B cell (primary cell): ENCODE data around the gene DDX60.

Source experiments
- EZH2 ChIP-seq: IDR thresholded peaks from 2 replicates; pipeline ENCODE4 v1.6.1; 2012; ENCODE audit warnings: borderline replicate concordance, low read depth, mild to moderate bottlenecking, moderate library complexity, low read length; ENCODE audit not compliant: insufficient read depth, poor library complexity, severe bottlenecking
- TF ChIP-seq, protein P1 (sequence below): fragments of 200-600 bp; IDR thresholded peaks from one replicate; pipeline ENCODE4 v1.8.0; 2022; ENCODE audit warnings: antibody characterized with exemption, mild to moderate bottlenecking

DNA sequence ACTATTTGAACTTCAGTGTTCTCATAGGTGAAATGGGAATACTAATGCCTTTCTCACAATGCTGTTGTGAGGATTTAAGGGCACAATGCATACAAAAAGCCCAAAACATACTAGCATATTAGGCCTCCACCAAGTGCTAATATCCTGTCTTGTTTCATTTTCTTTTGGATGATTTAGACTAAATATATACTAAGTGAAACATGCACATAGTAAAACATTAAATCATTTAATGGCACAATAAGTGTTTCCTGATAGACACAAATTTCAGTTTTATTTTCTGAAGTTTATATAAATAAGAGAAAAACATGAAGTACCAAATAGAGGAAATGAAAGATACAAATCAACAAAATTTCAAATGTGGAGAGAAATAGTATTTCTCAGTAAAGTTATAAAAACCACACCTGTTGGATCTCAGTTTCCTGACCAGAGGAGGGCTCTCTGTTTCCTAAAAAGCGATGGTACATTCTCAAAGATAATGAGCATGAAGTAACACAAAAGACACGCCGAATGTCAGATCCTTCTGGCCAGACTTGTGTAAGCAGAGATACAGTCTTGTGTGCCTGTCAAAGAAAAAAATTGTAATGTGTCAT is 25.1 kb downstream of the DDX60 start:
- TF ChIP-seq, protein P1, sequence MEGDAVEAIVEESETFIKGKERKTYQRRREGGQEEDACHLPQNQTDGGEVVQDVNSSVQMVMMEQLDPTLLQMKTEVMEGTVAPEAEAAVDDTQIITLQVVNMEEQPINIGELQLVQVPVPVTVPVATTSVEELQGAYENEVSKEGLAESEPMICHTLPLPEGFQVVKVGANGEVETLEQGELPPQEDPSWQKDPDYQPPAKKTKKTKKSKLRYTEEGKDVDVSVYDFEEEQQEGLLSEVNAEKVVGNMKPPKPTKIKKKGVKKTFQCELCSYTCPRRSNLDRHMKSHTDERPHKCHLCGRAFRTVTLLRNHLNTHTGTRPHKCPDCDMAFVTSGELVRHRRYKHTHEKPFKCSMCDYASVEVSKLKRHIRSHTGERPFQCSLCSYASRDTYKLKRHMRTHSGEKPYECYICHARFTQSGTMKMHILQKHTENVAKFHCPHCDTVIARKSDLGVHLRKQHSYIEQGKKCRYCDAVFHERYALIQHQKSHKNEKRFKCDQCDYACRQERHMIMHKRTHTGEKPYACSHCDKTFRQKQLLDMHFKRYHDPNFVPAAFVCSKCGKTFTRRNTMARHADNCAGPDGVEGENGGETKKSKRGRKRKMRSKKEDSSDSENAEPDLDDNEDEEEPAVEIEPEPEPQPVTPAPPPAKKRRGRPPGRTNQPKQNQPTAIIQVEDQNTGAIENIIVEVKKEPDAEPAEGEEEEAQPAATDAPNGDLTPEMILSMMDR, result no peak
- TF ChIP-seq EZH2, result no peak
